ENCODE data around the gene OR5P2.
"Not testable (repeated sequence)": the region's sequence is repeated elsewhere in the genome, so short reads cannot be mapped to it uniquely, and the experiment has no call there.

The OR5P2 gene, protein sequence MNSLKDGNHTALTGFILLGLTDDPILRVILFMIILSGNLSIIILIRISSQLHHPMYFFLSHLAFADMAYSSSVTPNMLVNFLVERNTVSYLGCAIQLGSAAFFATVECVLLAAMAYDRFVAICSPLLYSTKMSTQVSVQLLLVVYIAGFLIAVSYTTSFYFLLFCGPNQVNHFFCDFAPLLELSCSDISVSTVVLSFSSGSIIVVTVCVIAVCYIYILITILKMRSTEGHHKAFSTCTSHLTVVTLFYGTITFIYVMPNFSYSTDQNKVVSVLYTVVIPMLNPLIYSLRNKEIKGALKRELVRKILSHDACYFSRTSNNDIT

DNA sequence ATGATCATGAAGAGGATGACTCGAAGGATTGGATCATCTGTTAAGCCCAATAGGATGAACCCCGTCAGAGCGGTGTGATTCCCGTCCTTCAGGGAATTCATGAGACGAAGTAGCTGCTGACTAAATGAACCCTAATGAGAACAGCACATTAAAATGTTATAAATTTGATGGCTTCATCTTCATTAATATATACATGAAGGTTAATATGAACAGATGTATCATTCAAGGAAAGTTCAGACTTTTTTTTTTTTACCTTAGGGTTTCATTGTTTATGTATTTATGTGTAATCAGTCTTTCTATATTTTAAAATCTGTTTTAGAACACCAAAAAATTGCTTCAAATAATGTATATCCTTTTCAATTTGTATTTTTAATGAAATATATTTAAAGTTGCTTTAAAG is at the start of gene OR5P2:
OR5P2 (minus strand) TSS at position 101 of the 400 bp plus-strand sequence; CDS start at position 101, 0 bp downstream.
- Histone ChIP-seq H3K36me3 (no peaks in the 10 kb centered on the region), H3K4me2 (no peak within 1 kb of the TSS), H3K27ac (no peak within 1 kb of the TSS), H3K9ac (no peak within 1 kb of the TSS), H3K9me3 (replicated peaks in 1 of 11) (peaks cover 2 to 17% (median 14%) of the 10 kb centered on the region in 11 experiments; a peak in 16 of 22 replicates), H3K4me3 (no peak within 1 kb of the TSS), H3K27me3 (no peaks in the 10 kb centered on the region), H3K4me1 (no peaks in the 10 kb centered on the region), H4K20me1 (no peaks in the 10 kb centered on the region)
- TF ChIP-seq Cebpa-rat (IDR thresholded peaks at IDR 0.05): no peak

DNA sequence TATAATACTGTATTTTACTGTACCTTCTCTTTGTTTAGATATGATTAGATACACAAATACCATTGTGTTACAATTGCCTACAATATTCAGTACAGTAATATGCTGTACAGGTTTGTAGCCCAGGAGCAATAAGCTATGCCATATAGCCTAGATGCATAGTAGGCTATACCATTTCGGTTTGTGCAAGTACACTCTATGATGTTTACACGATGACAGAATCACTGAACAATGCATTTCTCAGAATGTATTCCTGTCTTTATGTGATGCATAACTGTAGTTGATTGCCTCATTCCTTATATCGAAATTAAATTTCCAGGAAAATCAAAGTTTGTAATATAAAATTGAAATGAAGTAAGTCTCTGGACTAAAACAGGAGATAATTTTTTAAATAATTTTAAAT is 49.3 kb upstream of the OR5P2 start:
- Histone ChIP-seq H3K4me1 (peaks cover 5 to 33% (median 20%) of the 10 kb centered on the region in 10 experiments; a peak in 16 of 20 replicates), H4K20me1 (no peaks in the 10 kb centered on the region), H3K27me3 (no peaks in the 10 kb centered on the region), H3K9ac (no peak overlapping the region), H3K27ac (no peak overlapping the region), H3K4me3 (no peak overlapping the region), H3K4me2 (peak overlapping the region in 1 of 11 experiments; percentile 22; a peak in 2 of 22 replicates), H3K9me3 (replicated peaks in 1 of 11) (peaks cover 0 to 25% (median 16%) of the 10 kb centered on the region in 11 experiments; a peak in 12 of 22 replicates), H3K36me3 (no peaks in the 10 kb centered on the region)
- no peak for TF ChIP-seq Cebpa-rat (IDR thresholded peaks at IDR 0.05)

DNA sequence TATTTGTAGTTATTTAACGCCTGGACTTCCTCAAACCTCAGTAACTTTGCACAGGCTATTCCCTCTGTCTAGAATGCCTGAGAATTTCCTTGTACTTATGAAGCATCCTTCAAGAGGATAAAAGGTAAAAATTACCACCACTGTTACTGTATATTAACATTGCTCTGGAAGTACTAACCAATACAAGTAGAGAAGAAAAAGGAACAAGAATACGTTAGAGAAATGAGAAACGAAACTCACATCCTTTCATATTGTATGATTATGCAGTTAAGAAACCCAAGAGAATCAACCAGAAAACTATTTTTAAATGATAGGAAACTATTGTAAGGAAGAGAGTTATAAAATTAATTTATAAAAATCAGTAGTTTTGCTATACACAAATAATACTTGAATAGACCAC is 48.2 kb upstream of the OR5P2 start:
- no peaks in the 10 kb centered on the region for H4K20me1 ChIP-seq
- H3K27me3 ChIP-seq: no peaks in the 10 kb centered on the region
- H3K36me3 ChIP-seq: no peaks in the 10 kb centered on the region
- TF ChIP-seq Cebpa-rat (IDR thresholded peaks at IDR 0.05): no peak
- peaks cover 0 to 25% (median 17%) of the 10 kb centered on the region in 11 experiments; a peak in 14 of 22 replicates for H3K9me3 ChIP-seq (replicated peaks in 1 of 11)
- H3K4me1 ChIP-seq: peaks cover 5 to 33% (median 20%) of the 10 kb centered on the region in 10 experiments; a peak in 16 of 20 replicates
- H3K4me2 ChIP-seq: peak overlapping the region in 9 of 11 experiments; percentile 1 to 59 (median 27); a peak in 12 of 22 replicates
- H3K9ac ChIP-seq: no peak overlapping the region
- H3K4me3 ChIP-seq: no peak overlapping the region
- peak overlapping the region in 2 of 11 experiments; percentile 29 to 37; a peak in 1 of 22 replicates for H3K27ac ChIP-seq

DNA sequence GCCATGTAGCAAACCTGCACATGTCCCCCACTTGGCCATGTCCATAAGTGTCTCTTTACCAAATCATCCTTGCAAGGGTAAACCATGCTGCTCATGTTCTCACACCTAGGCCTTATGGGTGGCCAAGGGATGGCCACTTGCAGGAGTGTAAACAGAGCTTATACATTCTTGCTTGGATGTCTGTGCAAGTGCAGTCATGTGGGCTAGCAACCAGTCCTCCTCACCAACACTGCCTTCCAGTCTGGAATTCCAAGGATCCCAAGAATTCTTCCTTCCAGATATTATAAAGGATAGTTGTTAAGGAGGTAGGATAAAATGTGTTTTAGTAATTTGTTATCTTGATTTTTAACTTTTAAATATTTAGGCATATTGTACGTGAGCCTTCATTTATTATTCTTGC is 47.8 kb upstream of the OR5P2 start:
- Histone ChIP-seq H3K36me3 (no peaks in the 10 kb centered on the region), H3K27ac (peak overlapping the region in 2 of 11 experiments; percentile 29 to 37; a peak in 1 of 22 replicates), H3K4me2 (peak overlapping the region in 9 of 11 experiments; percentile 1 to 59 (median 27); a peak in 12 of 22 replicates), H4K20me1 (no peaks in the 10 kb centered on the region), H3K4me1 (peaks cover 5 to 33% (median 20%) of the 10 kb centered on the region in 10 experiments; a peak in 16 of 20 replicates), H3K9me3 (replicated peaks in 1 of 11) (peaks cover 0 to 25% (median 17%) of the 10 kb centered on the region in 11 experiments; a peak in 14 of 22 replicates), H3K27me3 (no peaks in the 10 kb centered on the region), H3K4me3 (no peak overlapping the region), H3K9ac (no peak overlapping the region)
- TF ChIP-seq Cebpa-rat (IDR thresholded peaks at IDR 0.05): no peak

DNA sequence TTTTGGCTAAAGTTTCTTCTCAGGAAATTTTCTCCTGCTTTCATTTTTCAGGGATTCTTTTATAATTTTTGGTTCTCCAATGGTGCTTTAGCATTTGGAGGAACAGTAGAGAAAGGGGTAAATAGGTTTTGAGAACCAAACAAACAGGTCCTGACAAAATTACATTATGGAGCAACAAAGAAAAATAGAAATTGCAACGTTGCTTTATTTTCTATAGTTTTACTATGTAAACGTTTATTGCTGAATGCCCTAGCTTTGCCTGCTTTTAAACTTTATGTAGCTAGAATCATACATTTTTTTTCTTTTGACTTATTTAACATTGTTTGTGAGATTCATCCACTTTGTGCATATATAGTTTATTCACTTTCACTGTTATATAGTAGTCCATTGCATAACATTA is 43.8 kb upstream of the OR5P2 start:
- Histone ChIP-seq H3K4me2 (no peak overlapping the region), H3K27ac (no peak overlapping the region), H3K9ac (no peak overlapping the region), H4K20me1 (no peaks in the 10 kb centered on the region), H3K27me3 (no peaks in the 10 kb centered on the region), H3K4me1 (peaks cover 3 to 13% (median 7%) of the 10 kb centered on the region in 10 experiments; a peak in 10 of 20 replicates), H3K9me3 (replicated peaks in 1 of 11) (peaks cover 0 to 27% (median 17%) of the 10 kb centered on the region in 11 experiments; a peak in 15 of 22 replicates), H3K36me3 (no peaks in the 10 kb centered on the region), H3K4me3 (no peak overlapping the region)
- TF ChIP-seq Cebpa-rat (IDR thresholded peaks at IDR 0.05): no peak

DNA sequence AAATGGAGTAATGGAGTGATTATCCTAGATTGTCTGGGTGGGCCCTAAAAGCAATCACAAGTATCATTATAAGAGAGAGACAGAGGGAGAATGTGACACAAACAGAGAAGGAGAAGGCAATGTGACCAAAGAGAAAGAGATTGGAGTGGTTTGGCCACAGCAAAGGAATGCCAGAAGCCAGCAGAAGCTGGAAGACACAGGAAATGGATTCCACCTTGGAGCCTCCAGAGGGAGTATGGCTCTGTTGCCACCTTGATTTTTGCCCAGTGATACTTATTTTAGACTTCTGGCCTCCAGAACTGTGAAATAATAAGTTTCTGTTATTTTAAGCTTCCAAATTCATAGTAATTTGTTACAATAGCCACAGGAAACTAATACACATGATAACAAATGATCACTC is 36.8 kb upstream of the OR5P2 start:
- Histone ChIP-seq H3K36me3 (no peaks in the 10 kb centered on the region), H3K9me3 (replicated peaks in 1 of 11) (peaks cover 0 to 11% (median 0%) of the 10 kb centered on the region in 11 experiments; a peak in 2 of 22 replicates), H3K4me3 (no peak overlapping the region), H3K27ac (no peak overlapping the region), H3K27me3 (no peaks in the 10 kb centered on the region), H3K9ac (no peak overlapping the region), H3K4me1 (no peaks in the 10 kb centered on the region), H4K20me1 (no peaks in the 10 kb centered on the region), H3K4me2 (no peak overlapping the region)
- TF ChIP-seq Cebpa-rat (IDR thresholded peaks at IDR 0.05): no peak

DNA sequence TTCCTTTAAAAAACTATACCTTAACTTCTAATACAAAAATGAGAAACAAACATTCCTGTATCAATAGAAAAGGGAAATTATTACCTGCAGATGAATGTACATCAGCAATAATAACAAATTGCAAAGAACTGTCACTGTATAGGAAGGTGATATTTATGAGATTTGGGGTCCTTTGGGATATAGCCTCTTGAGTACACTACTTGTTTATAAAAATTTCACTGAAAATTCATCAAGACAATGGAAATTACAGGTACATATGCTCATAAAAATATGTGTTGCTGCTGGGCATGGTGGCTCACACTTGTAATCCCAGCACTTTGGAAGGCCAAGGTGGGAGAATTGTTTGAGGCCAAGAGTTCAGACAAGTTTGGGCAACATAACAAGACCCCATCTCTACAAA is 34.0 kb upstream of the OR5P2 start, which contains the start of gene OR5P3:
OR5P3 (minus strand) TSS at position 101 of the 400 bp plus-strand sequence.
- Histone ChIP-seq H3K36me3 (no peaks in the 10 kb centered on the region), H3K27me3 (no peaks in the 10 kb centered on the region), H3K27ac (no peak within 1 kb of the TSS), H3K9ac (no peak within 1 kb of the TSS), H3K9me3 (replicated peaks in 1 of 11) (peaks cover 0 to 11% (median 0%) of the 10 kb centered on the region in 11 experiments; a peak in 1 of 22 replicates), H3K4me1 (no peaks in the 10 kb centered on the region), H4K20me1 (no peaks in the 10 kb centered on the region), H3K4me2 (no peak within 1 kb of the TSS), H3K4me3 (no peak within 1 kb of the TSS)
- TF ChIP-seq Cebpa-rat (IDR thresholded peaks at IDR 0.05): no peak

DNA sequence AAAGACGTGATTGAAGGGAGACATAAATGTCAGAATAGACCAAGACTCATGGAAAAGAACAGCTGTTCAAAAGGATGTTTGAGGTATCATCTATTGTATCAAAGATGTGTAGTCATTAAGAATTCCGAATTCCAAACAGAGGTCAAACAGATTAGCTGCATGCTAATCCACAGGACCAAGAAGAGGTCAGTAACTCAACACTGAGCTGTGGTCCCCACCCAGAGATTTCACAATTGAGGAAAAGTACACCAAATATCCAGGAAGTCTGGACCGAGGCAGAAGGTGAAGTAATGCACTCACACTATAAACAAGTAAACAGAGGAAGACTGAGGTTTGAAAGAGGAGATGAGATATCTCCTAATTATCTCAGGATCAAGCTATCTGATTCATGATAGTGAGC is 29.6 kb upstream of the OR5P2 start:
- Histone ChIP-seq H3K4me1 (no peaks in the 10 kb centered on the region), H3K4me2 (no peak overlapping the region), H4K20me1 (no peaks in the 10 kb centered on the region), H3K27ac (no peak overlapping the region), H3K36me3 (no peaks in the 10 kb centered on the region), H3K27me3 (no peaks in the 10 kb centered on the region), H3K4me3 (no peak overlapping the region), H3K9ac (no peak overlapping the region), H3K9me3 (replicated peaks in 1 of 11) (no peaks in the 10 kb centered on the region)
- TF ChIP-seq Cebpa-rat (IDR thresholded peaks at IDR 0.05): no peak

DNA sequence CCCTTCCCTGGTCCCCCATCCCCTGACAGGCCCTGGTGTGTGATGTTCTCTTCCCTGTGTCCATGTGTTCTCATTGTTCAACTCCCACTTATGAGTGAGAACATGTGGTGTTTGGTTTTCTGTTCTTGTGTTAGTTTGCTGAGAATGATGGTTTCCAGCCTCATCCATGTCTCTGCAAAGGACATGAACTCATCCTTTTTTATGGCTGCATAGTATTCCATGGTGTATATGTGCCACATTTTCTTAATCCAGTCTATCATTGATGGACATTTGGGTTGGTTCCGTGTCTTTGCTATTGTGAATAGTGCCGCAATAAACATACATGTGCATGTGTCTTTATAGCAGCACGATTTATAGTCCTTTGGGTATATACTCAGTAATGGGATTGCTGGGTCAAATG is 23.7 kb upstream of the OR5P2 start:
- not testable (repeated sequence) for H3K4me3 ChIP-seq, H3K27me3 ChIP-seq, H3K36me3 ChIP-seq

DNA sequence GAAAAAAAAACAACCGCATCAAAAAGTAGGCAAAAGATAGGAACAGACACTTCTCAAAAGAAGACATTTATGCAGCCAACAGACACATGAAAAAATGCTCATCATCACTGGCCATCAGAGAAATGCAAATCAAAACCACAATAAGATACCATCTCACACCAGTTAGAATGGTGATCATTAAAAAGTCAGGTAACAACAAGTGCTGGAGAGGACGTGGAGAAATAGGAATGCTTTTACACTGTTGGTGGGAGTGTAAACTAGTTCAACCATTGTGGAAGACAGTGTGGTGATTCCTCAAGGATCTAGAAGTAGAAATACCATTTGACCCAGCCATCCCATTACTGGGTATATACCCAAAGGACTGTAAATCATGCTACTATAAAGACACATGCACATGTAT is 18.2 kb upstream of the OR5P2 start:
- not testable (repeated sequence) for H3K27ac ChIP-seq, H4K20me1 ChIP-seq, H3K4me3 ChIP-seq, H3K27me3 ChIP-seq, H3K4me2 ChIP-seq, H3K9ac ChIP-seq, H3K4me1 ChIP-seq, H3K36me3 ChIP-seq
- H3K9me3 ChIP-seq (replicated peaks in 1 of 11): peaks cover 43 to 70% (median 60%) of the 10 kb centered on the region in 11 experiments

More for the DNA sequence above, 23.7 kb upstream of the OR5P2 start:
- not testable (repeated sequence) for H3K4me2 ChIP-seq, H3K4me1 ChIP-seq, H3K27ac ChIP-seq, H3K9ac ChIP-seq, H4K20me1 ChIP-seq
- H3K9me3 ChIP-seq (replicated peaks in 1 of 11): peaks cover 22 to 40% (median 38%) of the 10 kb centered on the region in 11 experiments

DNA sequence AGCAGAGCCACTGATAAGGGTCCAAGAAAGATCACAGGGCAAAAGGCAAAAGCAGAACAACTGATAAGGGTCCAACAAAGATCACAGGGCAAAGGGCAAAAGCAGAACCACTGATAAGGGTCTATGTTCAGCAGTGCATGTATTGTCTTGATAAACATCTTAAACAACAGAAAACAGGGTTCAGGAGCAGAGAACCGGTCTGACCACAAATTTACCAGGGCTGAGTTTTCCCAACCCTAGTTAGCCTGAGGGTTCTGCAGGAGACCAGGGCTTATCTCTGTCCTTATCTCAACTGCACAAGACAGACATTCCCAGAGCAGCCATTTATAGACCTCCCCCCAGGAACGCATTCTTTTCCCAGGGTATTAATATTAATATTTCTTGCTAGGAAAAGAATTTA is 13.6 kb upstream of the OR5P2 start:
- not testable (repeated sequence) for H3K36me3 ChIP-seq, H3K4me2 ChIP-seq, H3K27ac ChIP-seq, H3K27me3 ChIP-seq, H3K4me3 ChIP-seq, H3K9ac ChIP-seq, H3K4me1 ChIP-seq, H4K20me1 ChIP-seq
- peaks cover 61 to 75% (median 67%) of the 10 kb centered on the region in 11 experiments for H3K9me3 ChIP-seq (replicated peaks in 1 of 11)
